ENCODE results near the gene RPS16.
A peak's percentile ranks its signal among the peaks of the same experiment; 100 is the strongest.

The RPS16 gene

GRCh38 chr19:39407410-39407659 lies 28.4 kb downstream of the RPS16 start:
- no peak for DNase-seq (ENCODE audit: low read depth)

DNA sequence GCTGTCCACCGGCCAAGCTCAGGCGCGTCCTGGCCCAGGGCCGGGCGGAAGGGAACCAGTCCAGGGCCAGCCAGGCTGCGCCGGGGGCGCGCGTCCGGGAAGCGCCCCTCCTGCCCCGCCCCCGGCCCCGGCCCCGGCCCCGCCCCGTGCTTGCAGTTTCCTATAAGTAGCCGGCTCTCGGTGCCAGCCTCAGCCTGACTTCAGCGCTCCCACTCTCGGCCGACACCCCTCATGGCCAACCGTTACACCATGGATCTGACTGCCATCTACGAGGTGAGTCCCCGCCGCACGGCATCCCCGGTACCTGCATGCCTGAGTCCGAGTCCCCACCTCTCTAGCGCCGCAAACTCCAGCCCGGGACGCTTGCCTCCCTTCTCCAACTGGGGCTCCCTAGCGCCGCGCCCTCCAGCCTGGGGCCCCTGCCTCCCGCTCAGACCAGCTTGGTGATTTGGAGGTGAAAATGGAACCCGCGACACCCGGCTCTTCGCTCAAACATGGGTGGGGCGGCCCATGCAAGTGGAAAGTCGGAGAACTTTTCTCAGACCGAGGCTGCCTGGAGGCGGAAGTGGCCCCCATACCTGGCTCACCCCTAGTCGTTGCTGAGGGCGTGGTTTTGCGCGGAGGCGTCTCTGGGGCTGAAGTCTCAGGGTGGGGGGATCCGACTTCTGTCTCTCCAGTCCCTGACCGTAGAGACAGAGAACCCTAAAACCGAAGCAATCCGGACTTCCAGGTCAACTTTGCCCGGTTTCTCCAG lies 28.9 kb downstream of the RPS16 start, which contains the start of gene ZFP36:
ZFP36 (plus strand) TSS at position 192 of the 754 bp plus-strand sequence; CDS start at position 250, 58 bp downstream.
- DNase-seq (ENCODE audit: low read depth): peak; percentile 84

DNA sequence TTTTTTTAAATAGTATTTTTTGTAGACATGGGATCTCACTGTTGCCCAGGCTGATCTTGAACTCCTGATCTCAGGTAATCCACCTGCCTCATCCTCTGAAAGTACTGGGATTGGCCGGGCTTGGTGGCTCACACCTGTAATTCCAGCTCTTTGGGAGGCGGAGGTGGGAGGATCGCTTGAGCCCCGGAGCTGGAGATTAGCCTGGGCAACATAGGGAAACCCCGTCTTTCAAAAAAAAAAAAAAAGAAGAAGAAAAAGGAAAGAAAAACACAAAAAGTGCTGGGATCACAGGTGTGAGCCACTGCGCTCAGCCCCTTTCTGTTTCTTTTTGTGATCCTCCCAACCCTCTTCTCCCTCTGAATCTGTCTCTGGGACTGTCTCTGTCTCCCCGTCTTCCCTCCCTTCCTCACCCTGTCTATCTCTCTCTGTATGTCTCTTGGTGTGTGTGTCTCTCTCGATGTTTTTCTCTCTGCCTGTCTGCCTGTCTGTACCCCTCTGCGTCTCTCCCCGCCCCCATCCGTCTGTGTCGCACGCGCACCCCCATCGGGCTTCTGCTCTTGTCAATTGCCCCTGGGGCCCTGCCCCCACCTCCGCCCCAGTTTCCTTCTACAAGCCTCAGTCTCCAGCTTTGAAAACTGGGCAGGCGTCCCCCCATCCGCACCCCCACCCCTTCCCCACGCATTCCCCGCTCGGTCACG lies 29.6 kb downstream of the RPS16 start:
- DNase-seq (ENCODE audit: low read depth): no peak

- no peak for DNase-seq (ENCODE audit: low read depth)
These were observed 30.3 kb downstream of the RPS16 start for GRCh38 chr19:39405261-39405957.

DNA sequence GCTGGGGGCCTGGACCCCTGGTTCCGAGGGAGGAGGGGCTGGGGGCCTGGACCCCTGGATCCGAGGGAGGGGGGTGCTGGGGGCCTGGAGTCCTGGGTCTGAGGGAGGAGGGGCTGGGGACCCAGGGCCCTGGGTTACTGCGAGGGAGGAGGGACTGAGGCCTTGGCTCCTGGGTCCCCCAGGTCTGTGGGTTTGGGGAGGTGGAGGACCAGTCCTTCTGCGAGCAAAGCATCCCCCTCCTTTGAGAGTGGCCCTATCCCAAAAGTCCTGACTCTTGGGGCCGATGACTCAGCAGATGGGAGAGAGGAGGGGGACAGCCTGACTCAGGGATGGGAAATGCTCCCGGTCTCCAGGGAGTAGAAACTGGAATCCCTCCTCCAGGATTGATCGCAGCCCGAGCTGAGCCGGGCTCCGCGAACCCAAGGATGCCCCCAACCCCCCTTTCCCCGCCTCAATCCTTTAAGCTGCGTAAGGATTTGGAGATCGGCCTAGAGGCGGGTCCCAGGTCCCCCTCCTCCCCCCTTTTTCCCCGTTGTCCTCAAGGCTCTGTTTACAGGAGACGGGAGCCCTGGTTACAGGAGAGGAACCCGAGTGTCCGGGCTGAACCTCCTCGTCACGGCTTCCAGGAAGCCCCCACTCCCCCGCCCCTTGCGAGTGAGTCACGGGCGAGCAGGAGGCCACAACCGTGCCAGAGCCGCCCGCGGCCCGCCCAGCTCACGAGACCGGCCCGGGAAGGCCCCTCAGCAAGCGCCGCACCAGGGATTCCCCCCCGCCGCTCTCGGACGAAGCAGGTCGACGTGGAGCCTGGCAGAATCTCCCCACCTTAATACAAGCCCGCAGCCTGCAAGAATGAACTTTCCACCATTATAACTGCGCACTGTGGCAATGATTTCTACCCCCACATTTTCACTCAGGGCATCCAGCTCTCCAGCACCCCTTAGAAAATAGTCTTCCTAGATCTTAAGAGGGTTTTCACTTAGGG lies 32.1 kb downstream of the RPS16 start:
- DNase-seq (ENCODE audit: low read depth): peak; percentile 99

- peak; percentile 82 for DNase-seq (ENCODE audit: low read depth)
These were observed 33.1 kb downstream of the RPS16 start for GRCh38 chr19:39402346-39403300.

GRCh38 chr19:39401549-39402345 lies 34.0 kb downstream of the RPS16 start:
- no peak for DNase-seq (ENCODE audit: low read depth)

DNA sequence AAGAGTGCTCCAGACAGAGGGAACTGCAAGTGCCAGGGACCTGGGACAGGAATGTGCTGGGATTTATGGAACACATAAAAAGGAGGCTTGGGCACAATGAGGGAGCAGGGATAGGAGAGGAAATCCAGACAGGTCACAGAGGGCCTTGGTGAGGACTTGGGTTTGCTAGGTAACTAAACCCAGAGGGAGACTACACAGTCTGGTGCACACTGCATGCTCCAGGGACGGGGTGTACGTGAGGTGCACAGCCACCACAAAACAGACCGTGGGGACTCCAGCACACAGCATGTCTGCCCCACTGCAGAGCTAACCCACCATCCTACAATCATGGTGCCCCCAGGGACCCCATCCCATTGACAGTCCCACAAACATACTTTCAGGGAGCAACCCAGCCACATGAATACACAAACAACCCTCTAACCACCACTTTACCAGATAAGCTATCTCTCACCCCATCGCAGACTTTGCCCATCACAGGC lies 34.6 kb downstream of the RPS16 start:
- no peak for DNase-seq (ENCODE audit: low read depth)

DNA sequence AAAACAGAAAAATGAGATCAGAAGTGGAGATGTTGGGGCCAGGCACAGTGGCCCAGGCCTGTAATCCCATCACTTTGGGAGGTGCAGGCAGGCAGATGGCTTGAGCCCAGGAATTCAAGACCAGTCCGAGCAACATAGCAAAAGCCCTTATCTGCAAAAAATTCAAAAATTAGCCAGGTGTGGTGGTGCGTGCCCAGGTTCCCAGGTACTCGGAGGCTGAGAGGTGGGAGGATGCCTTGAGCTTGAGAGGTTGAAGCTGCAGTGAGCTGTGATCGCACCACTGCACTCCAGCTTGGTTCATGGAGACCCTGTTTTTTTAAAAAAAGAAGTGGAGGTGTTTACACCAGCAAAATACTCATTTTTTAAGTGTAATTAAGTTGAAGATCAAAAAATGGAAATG lies 35.7 kb downstream of the RPS16 start:
- DNase-seq (ENCODE audit: low read depth): no peak

GRCh38 chr19:39399668-39400050 lies 36.1 kb downstream of the RPS16 start:
- no peak for DNase-seq (ENCODE audit: low read depth)

DNA sequence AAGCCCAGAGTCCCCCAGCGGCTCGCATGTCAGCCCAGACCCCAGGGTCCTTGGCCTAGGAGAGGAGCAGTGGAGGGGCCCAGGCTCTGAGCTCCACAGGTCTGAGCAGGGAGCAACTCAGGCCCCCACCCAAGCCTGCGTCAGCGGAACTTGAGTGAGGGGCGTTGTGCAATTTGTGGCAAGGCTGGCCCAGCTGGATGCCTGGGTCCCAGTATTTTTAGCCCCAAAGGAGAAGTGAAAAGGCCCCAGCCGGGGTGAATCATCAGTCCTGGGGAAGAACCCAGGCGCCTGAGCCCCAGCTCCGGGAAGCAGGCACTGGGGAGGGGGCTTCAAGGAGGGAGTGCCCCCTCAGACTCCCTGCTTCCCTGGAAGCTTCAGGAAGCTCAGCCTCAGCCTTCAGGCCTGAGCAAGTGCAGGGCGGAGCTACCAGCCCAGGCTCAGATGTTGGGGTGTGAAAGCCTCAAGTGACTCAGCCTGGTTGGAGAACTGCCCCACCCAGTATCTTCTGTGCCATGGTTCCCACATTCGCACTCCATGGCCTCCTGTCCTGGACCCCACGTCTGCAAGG lies 37.4 kb downstream of the RPS16 start:
- peak; percentile 84 for DNase-seq (ENCODE audit: low read depth)

GRCh38 chr19:39397360-39398296 lies 38.1 kb downstream of the RPS16 start:
- peak; percentile 80 for DNase-seq (ENCODE audit: low read depth)

GRCh38 chr19:39390751-39391437 lies 44.9 kb downstream of the RPS16 start, which contains the start of the genes MED29 and PAF1:
TSS of gene MED29 (plus strand) at chr19:39391378. CDS start at chr19:39391423, 45 bp downstream.
TSS of gene PAF1 (minus strand) at chr19:39391106. CDS start at chr19:39390864, 242 bp downstream.
- DNase-seq (ENCODE audit: low read depth): peak; percentile 100

- no peak for DNase-seq (ENCODE audit: low read depth)
These were observed 45.3 kb downstream of the RPS16 start for GRCh38 chr19:39390451-39390750.

GRCh38 chr19:39389631-39390414 lies 45.9 kb downstream of the RPS16 start:
- DNase-seq (ENCODE audit: low read depth): no peak

GRCh38 chr19:39388657-39389056 lies 47.1 kb downstream of the RPS16 start:
- no peak for DNase-seq (ENCODE audit: low read depth)

DNA sequence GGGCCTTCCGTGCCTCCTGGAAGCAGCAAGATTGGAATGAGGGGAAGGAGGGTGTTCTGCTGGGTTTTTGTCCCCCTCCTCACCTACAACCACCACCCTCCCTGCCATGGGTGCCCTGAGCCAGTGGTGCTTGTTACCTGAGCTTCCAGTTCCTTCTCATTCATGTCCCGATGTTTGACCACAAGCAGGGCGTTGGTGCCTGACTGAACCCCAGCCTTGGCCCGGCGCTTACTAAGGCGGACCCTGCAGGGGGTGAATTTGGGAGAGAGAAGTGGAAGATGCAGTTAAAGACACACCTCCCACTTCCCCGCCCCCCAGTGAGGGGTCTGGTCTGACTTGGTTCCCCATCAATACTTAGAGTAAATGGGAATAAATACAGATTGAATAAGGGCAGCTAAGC lies 49.2 kb downstream of the RPS16 start:
- no peak for DNase-seq (ENCODE audit: low read depth)

Data from fibroblast of the conjunctiva (primary cell).